ENCODE data around the gene NDRG2. TPM values are rescaled to one million over a fixed set of nuclear protein-coding genes. Genes with fewer than 3 reads are reported as not detected.
"Not testable (repeated sequence)": the region's sequence is repeated elsewhere in the genome, so short reads cannot be mapped to it uniquely, and the experiment has no call there.

The NDRG2 gene
- total RNA-seq, 2 donors from 2014 or later: 133 to 178 TPM

DNA sequence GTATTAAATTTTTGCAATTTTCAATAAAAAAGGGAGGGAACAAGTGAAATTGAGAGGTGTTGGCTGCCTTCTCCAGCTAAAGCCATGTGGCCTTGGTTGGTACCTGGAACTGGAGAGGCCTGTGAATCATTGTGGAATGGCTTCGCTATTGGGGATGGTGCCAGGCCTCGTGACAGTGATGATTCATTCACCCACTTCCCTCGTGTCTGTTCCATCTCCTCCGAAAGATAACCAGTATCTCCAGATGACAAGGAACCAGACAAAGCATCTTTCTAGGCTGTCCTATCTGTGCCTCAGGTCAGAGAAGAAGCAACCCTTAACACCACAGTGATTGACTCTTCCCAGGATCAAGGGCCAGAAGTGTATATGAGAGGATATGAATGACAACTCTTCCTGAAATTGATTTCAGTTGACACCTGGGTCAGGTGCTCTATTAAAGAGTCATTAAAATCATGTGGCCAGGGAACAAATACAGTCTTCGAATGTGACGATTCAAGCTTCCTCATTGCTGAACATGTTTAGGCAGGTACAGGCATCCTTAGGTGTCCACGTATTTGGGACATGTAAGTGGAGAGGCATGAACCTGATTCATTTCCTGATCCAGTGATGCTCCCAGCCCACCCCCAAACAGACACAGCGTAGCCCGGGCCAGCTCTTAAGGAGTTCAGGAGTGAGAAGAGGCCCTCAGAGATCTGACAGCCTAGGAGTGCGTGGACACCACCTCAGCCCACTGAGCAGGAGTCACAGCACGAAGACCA is 17.0 kb upstream of the NDRG2 start, which contains the start of gene RNASE7:
TSS of gene RNASE7 (plus strand) at position 687 of the 758 bp plus-strand sequence. CDS start 631 bp downstream, outside the sequence.
- no peaks in the 10 kb centered on the region for H3K9me3 ChIP-seq
- H3K4me1 ChIP-seq: peaks cover 59% of the 10 kb centered on the region
- ATAC-seq (no peak), DNase-seq (peak in 2 of 4 donors; percentile 31 to 59)
- H3K36me3 ChIP-seq (replicated peaks in 1 of 2; ENCODE audit: insufficient read depth in 1 of 2, low read depth in 2 of 2): no peaks in the 10 kb centered on the region
- H3K4me3 ChIP-seq: no peak within 1 kb of the TSS
- intact Hi-C loops (cut with DNase I): no loop called here
- H3K27me3 ChIP-seq: no peaks in the 10 kb centered on the region
- TF ChIP-seq, protein P1, sequence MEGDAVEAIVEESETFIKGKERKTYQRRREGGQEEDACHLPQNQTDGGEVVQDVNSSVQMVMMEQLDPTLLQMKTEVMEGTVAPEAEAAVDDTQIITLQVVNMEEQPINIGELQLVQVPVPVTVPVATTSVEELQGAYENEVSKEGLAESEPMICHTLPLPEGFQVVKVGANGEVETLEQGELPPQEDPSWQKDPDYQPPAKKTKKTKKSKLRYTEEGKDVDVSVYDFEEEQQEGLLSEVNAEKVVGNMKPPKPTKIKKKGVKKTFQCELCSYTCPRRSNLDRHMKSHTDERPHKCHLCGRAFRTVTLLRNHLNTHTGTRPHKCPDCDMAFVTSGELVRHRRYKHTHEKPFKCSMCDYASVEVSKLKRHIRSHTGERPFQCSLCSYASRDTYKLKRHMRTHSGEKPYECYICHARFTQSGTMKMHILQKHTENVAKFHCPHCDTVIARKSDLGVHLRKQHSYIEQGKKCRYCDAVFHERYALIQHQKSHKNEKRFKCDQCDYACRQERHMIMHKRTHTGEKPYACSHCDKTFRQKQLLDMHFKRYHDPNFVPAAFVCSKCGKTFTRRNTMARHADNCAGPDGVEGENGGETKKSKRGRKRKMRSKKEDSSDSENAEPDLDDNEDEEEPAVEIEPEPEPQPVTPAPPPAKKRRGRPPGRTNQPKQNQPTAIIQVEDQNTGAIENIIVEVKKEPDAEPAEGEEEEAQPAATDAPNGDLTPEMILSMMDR (IDR thresholded peaks at IDR 0.05): no peak
- TF ChIP-seq POLR2A (IDR thresholded peaks at IDR 0.05): no peak
- 59 to 61% methylated on average over 11 of the region's 11 CpGs for WGBS, 2 donors
- H3K27ac ChIP-seq: peak within 1 kb of the TSS; percentile 67 to 76 (median 74)

DNA sequence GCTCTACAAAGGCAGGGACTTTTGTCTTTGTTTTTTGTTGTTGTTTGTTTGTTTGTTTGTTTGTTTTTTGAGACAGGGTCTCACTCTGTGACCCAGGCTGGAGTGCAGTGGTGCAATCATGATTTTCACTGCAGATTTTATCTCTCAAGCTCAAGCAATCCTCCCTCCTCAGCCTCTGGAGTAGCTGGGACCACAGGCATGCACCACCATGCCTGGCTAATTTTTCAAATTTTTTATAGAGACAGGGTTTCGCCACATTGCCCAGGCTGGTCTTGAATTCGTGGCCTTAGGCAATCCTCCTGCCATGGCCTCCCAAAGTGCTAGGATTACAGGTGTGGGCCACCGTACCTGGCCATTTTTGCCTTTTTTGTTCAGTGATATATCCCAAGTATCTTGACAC is 16.1 kb upstream of the NDRG2 start:
- intact Hi-C loops (cut with DNase I); H3K36me3 ChIP-seq (replicated peaks in 1 of 2; ENCODE audit: insufficient read depth in 1 of 2, low read depth in 2 of 2); H3K27me3 ChIP-seq; ATAC-seq; DNase-seq; H3K4me3 ChIP-seq; H3K9me3 ChIP-seq; H3K27ac ChIP-seq: not testable (repeated sequence)
- H3K4me1 ChIP-seq: peaks cover 59% of the 10 kb centered on the region
- WGBS, 2 donors: 64 to 73% methylated on average over 3 of the region's 3 CpGs

DNA sequence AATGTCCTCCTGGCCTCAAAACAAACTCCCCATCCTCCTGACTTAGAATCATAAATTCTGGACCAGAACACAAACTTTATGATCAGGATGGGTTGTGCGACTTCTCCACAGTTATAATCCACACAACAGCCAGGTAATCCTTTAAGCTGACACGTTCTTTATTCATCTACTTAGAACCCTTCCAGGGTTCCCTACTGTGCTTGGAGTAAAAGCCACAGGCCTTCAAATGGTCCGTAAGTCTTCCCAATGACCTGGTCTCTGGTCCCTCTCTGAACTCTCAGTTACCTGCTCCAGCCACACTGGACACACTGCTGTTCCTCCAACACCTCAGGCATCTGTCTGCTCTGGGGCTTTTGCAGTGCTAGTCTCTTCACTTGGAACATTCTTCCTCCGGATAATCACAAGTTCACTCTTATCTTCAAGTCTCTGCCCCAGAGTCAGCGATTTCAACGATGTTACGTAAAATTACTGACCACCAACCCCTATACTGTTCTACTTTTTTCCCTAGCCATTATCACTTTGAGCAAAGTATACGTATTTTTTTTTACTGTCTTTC is 15.6 kb upstream of the NDRG2 start:
- TF ChIP-seq, protein P1 (IDR thresholded peaks at IDR 0.05): no peak
- TF ChIP-seq POLR2A (IDR thresholded peaks at IDR 0.05): no peak
- Histone ChIP-seq H3K9me3 (no peaks in the 10 kb centered on the region), H3K27me3 (no peaks in the 10 kb centered on the region), H3K4me1 (peaks cover 59% of the 10 kb centered on the region), H3K36me3 (replicated peaks in 1 of 2; ENCODE audit: insufficient read depth in 1 of 2, low read depth in 2 of 2) (no peaks in the 10 kb centered on the region), H3K27ac (peak overlapping the region in 3 of 4 donors; percentile 73 to 84 (median 76)), H3K4me3 (no peak overlapping the region)
- ATAC-seq (no peak), DNase-seq (no peak)
- intact Hi-C loops (cut with DNase I): no loop called here
- 60 to 65% methylated on average over 8 of the region's 8 CpGs for WGBS, 2 donors

DNA sequence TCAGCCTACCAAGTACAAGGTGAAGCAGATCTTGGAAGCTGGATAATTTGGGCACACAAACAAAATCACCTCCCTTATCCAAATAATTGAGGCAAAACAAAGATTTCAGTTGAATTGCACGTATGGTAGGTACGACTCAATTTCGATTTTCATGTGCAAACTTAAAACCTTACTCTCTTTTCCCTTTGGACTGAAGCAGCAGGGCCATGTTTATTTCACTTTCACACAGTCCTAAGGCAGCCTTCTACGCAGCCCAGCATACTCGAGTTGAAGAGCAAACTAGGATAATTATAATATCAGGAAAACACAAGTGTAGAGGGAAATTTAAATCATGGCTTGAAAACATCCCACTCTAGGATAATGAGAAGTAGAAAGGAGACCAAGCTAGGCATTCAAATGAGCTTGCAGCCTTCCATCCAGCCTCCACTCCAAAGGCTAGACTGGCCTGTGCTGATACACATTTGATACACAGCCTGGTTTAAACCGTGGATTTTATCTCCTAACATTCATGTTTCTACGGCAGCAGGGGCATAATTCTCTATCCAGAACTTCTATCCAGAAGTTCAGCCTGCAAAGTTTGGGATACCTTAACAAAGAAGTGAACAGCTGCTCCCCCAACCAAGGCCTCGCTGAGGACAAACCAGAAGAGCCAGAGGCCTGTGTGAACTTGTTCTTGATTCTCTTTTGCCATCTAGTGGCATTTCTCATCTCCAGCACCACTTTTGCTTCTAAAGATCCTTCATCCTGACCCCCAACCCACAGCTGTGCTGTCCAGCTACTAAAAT is 14.9 kb upstream of the NDRG2 start:
- intact Hi-C loops (cut with DNase I): no loop called here
- peak; percentile 70 for ATAC-seq

More for the DNA sequence above, 14.9 kb upstream of the NDRG2 start:
- 28 to 31% methylated on average over 8 of the region's 8 CpGs for WGBS, 2 donors
- Histone ChIP-seq H3K9me3 (no peaks in the 10 kb centered on the region), H3K27ac (peak overlapping the region; percentile 63 to 84 (median 74)), H3K27me3 (no peaks in the 10 kb centered on the region), H3K4me1 (peaks cover 59% of the 10 kb centered on the region), H3K4me3 (no peak overlapping the region), H3K36me3 (replicated peaks in 1 of 2; ENCODE audit: insufficient read depth in 1 of 2, low read depth in 2 of 2) (no peaks in the 10 kb centered on the region)
- TF ChIP-seq POLR2A (IDR thresholded peaks at IDR 0.05): no peak
- TF ChIP-seq, protein P1 (IDR thresholded peaks at IDR 0.05): peak in 6 of 7 experiments; percentile 51 to 89 (median 84)
- peak; percentile 69 to 82 (median 73) for DNase-seq

Measured in body of pancreas (tissue), 4 donors.